Esophagus muscularis mucosa (tissue), 3 donors: ENCODE measurements around the gene MINK1.

Experiments used
- POLR2A ChIP-seq: fragments of 450-650 bp; IDR thresholded peaks from one replicate; pipeline ENCODE4 v1.6.1; 2017; ENCODE audit warnings: antibody characterized with exemption, moderate library complexity, mild to moderate bottlenecking, low read depth
- POLR2AphosphoS5 ChIP-seq, 2 donors: sonication (generic); formaldehyde crosslinking; IDR thresholded peaks; one replicate each; pipeline ENCODE4 v1.6.1; 2017; ENCODE audit warnings: antibody characterized with exemption in 2 of 2
- TF ChIP-seq, protein P1 (sequence below), 3 experiments: fragments of 200-600 bp in 2 of 3; fragments of 450-650 bp in 1 of 3; sonication (generic) in 2 of 3; IDR thresholded peaks; one replicate each; pipeline ENCODE4 v1.5.1; 2017 to 2019; ENCODE audit warnings: antibody characterized with exemption in 3 of 3, mild to moderate bottlenecking in 2 of 3, moderate library complexity in 1 of 3

DNA sequence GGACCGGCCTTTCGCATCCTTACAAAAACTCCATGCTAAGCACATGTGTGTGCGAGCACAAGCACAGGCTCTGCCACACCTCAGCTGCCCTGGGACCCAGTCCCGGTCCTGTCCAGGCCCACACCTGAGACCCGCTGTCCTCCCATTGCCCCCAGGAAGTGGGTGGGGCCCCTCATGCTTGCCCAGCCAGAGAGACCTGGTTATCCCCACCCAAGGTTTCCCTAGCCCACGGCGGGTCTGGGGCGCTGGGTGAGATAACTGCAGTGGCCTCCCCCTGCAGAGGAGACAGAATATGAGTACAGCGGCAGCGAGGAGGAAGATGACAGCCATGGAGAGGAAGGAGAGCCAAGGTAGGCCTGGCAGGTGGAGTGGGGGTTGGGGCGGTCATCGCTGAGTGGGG is 53.7 kb downstream of the MINK1 start:
- TF ChIP-seq, protein P1, sequence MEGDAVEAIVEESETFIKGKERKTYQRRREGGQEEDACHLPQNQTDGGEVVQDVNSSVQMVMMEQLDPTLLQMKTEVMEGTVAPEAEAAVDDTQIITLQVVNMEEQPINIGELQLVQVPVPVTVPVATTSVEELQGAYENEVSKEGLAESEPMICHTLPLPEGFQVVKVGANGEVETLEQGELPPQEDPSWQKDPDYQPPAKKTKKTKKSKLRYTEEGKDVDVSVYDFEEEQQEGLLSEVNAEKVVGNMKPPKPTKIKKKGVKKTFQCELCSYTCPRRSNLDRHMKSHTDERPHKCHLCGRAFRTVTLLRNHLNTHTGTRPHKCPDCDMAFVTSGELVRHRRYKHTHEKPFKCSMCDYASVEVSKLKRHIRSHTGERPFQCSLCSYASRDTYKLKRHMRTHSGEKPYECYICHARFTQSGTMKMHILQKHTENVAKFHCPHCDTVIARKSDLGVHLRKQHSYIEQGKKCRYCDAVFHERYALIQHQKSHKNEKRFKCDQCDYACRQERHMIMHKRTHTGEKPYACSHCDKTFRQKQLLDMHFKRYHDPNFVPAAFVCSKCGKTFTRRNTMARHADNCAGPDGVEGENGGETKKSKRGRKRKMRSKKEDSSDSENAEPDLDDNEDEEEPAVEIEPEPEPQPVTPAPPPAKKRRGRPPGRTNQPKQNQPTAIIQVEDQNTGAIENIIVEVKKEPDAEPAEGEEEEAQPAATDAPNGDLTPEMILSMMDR (IDR thresholded peaks at IDR 0.05), result no peak
- TF ChIP-seq POLR2A (no peak), POLR2AphosphoS5 (IDR thresholded peaks at IDR 0.05) (no peak)
